WERI-Rb-1 (cell line): ENCODE results near the gene SDK2.

Source experiments
- DNase-seq: peaks from one replicate; pipeline ENCODE4 v3.0.0-alpha.2; 2020
- H3K27ac ChIP-seq: fragments of 250-450 bp; sonication (Bioruptor Pico); 2 replicates; pipeline ENCODE4 v1.5.1; 2020; ENCODE audit warnings: mild to moderate bottlenecking, moderate library complexity
- H3K27me3 ChIP-seq: fragments of 250-450 bp; sonication (Bioruptor Pico); 2 replicates; pipeline ENCODE4 v1.5.1; 2021; ENCODE audit warnings: mild to moderate bottlenecking, low read depth, moderate library complexity; ENCODE audit not compliant: insufficient read depth, severe bottlenecking
- H3K36me3 ChIP-seq: fragments of 250-450 bp; sonication (Bioruptor Pico); 2 replicates; pipeline ENCODE4 v1.5.1; 2020; ENCODE audit warnings: mild to moderate bottlenecking, moderate library complexity
- H3K4me3 ChIP-seq: 2 replicates; pipeline ENCODE4 v1.5.1; 2011; ENCODE audit warnings: low read depth, mild to moderate bottlenecking, control low read depth, low read length
- H3K9me3 ChIP-seq: fragments of 250-450 bp; sonication (Bioruptor Pico); 2 replicates; pipeline ENCODE4 v1.5.1; 2021; ENCODE audit warnings: mild to moderate bottlenecking, moderate library complexity; ENCODE audit not compliant: severe bottlenecking
- TF ChIP-seq, protein P1 (sequence below): IDR thresholded peaks from 2 replicates; pipeline ENCODE4 v1.5.1; 2011; ENCODE audit warnings: low read depth, mild to moderate bottlenecking, control low read depth, inconsistent platforms, low read length

The SDK2 gene

DNA sequence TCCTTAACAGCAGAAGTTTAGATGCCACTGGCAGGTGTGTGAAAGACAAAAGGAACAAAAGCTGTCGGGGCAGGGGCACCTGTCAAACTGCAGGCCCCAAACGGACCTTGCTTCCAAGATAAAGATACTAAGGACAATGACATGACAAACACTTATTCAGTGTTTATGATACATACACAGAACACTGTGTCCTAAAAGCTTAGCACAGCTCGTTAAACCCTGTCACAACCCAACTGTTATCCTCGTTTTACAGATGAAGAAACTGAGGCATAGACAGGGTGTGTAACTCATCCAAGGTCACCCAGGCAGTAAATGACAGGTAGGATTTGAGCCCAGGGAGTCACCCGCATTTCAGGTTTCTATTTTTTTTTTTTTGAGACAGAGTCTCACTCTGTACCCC lies 9.6 kb downstream of the SDK2 start:
- Histone ChIP-seq H3K27ac (no peak overlapping the region), H3K9me3 (no peaks in the 10 kb centered on the region), H3K36me3 (peaks cover 7% of the 10 kb centered on the region), H3K27me3 (no peaks in the 10 kb centered on the region), H3K4me3 (no peak overlapping the region)
- DNase-seq = no peak
- TF ChIP-seq, protein P1, sequence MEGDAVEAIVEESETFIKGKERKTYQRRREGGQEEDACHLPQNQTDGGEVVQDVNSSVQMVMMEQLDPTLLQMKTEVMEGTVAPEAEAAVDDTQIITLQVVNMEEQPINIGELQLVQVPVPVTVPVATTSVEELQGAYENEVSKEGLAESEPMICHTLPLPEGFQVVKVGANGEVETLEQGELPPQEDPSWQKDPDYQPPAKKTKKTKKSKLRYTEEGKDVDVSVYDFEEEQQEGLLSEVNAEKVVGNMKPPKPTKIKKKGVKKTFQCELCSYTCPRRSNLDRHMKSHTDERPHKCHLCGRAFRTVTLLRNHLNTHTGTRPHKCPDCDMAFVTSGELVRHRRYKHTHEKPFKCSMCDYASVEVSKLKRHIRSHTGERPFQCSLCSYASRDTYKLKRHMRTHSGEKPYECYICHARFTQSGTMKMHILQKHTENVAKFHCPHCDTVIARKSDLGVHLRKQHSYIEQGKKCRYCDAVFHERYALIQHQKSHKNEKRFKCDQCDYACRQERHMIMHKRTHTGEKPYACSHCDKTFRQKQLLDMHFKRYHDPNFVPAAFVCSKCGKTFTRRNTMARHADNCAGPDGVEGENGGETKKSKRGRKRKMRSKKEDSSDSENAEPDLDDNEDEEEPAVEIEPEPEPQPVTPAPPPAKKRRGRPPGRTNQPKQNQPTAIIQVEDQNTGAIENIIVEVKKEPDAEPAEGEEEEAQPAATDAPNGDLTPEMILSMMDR = no peak

DNA sequence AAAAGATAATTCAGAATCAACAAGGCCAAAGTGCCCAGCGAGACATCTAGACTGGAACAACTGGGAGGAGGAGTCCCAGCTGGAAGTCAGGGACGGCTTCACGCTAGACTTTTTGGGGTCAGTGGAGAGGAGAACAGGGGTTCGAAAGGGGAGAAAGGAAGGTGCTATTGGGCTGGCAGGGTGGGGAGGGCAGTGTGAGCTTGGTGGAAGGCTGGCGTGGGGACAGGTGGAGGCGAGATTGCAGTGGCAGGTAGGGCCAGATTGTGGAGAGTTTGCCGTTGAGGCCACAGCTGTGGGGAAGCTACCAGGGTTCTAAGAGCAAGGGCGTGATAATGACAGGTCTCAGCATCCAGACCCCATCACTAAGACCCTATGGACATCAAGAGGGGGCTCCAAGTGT lies 10.5 kb downstream of the SDK2 start:
- H3K27me3 ChIP-seq = no peaks in the 10 kb centered on the region
- TF ChIP-seq, protein P1 = no peak
- DNase-seq = no peak
- peaks cover 6% of the 10 kb centered on the region for H3K36me3 ChIP-seq
- no peak overlapping the region for H3K4me3 ChIP-seq
- no peaks in the 10 kb centered on the region for H3K9me3 ChIP-seq
- no peak overlapping the region for H3K27ac ChIP-seq

DNA sequence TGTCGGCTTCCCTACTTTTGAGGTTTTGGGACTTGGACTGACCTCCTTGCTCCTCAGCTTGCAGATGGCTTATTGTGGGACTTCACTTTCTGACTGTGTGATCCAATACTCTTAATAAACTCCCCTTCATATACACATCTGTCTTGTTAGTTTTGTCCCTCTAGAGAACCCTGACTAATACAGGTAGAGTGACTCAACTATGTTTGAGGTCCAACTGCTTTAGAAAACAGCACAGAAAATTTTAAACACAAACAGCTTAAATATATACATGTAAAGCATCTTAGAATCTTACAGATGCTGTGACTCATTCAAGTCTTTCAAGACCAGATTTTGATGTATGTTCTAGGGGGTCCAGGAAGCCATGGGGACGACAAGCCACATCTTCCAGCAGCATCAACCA lies 11.7 kb downstream of the SDK2 start:
- TF ChIP-seq, protein P1 = no peak
- no peaks in the 10 kb centered on the region; the same call in 1 of the 2 replicates for H3K36me3 ChIP-seq
- no peak for DNase-seq
- H3K4me3 ChIP-seq = no peak overlapping the region
- no peaks in the 10 kb centered on the region for H3K27me3 ChIP-seq
- H3K9me3 ChIP-seq = no peaks in the 10 kb centered on the region
- no peak overlapping the region for H3K27ac ChIP-seq

DNA sequence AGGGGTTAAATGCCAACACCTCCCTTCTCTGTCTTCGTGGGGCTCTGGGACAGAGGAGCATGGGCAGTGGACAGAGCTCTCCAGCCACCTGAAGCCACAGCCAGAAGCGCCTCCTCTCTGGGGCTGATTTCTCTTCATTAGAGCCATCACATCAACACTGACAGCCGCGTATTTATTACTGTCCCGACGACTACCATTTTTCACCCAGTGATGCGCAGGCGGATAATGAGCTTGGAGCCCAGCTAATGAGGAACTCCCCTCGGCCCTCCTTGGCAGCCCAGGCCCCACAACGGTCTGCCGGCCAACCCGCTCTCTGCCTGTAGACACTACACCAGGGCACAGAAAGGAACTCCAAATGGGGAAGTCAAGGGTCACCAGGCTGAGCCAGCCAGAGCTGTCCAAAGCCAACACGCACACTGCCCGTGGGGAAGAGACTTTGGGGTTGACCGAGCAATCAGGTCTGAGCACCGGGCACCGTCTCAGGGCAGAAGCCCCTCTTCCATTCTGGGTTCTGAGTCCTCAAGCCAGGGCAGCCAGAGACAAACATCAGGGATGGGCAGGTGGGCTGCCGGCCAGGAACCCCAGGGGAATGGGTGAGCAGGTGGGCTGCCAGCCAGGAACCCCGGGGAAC lies 13.2 kb downstream of the SDK2 start:
- Histone ChIP-seq H3K4me3 (no peak overlapping the region), H3K27me3 (no peaks in the 10 kb centered on the region), H3K9me3 (no peaks in the 10 kb centered on the region), H3K36me3 (no peaks in the 10 kb centered on the region; the same call in 1 of the 2 replicates), H3K27ac (no peak overlapping the region)
- DNase-seq = no peak
- TF ChIP-seq, protein P1 = no peak

DNA sequence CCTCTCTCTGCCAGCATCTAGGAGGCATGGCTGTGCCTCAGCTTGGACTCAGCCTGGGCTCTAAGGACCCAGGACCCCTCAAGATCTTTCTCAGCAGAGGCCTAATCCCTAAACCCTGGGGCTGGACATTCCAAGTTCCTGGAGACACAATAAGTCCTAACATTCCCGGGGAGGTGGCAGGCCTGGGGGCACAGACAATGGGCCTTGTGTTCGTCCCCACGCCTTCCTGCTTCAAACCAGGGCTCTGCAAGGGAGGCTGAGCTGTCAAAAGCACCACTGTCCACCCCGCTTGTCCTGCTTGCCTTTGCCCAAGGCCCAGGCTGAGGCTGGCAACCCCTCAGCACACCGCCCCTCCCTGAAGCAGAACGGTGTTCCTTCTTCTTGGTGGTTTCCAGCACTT lies 13.7 kb downstream of the SDK2 start:
- Histone ChIP-seq H3K36me3 (no peaks in the 10 kb centered on the region; the same call in 1 of the 2 replicates), H3K9me3 (no peaks in the 10 kb centered on the region), H3K4me3 (no peak overlapping the region), H3K27me3 (no peaks in the 10 kb centered on the region), H3K27ac (no peak overlapping the region)
- no peak for DNase-seq
- TF ChIP-seq, protein P1 = no peak
